Measurements from ENCODE around the gene MTIF2.
A peak's percentile ranks its signal among the peaks of the same experiment; 100 is the strongest.
"Not testable (repeated sequence)": the region's sequence is repeated elsewhere in the genome, so short reads cannot be mapped to it uniquely, and the experiment has no call there.

The MTIF2 gene, protein sequence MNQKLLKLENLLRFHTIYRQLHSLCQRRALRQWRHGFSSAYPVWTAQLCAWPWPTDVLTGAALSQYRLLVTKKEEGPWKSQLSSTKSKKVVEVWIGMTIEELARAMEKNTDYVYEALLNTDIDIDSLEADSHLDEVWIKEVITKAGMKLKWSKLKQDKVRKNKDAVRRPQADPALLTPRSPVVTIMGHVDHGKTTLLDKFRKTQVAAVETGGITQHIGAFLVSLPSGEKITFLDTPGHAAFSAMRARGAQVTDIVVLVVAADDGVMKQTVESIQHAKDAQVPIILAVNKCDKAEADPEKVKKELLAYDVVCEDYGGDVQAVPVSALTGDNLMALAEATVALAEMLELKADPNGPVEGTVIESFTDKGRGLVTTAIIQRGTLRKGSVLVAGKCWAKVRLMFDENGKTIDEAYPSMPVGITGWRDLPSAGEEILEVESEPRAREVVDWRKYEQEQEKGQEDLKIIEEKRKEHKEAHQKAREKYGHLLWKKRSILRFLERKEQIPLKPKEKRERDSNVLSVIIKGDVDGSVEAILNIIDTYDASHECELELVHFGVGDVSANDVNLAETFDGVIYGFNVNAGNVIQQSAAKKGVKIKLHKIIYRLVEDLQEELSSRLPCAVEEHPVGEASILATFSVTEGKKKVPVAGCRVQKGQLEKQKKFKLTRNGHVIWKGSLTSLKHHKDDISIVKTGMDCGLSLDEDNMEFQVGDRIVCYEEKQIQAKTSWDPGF

DNA sequence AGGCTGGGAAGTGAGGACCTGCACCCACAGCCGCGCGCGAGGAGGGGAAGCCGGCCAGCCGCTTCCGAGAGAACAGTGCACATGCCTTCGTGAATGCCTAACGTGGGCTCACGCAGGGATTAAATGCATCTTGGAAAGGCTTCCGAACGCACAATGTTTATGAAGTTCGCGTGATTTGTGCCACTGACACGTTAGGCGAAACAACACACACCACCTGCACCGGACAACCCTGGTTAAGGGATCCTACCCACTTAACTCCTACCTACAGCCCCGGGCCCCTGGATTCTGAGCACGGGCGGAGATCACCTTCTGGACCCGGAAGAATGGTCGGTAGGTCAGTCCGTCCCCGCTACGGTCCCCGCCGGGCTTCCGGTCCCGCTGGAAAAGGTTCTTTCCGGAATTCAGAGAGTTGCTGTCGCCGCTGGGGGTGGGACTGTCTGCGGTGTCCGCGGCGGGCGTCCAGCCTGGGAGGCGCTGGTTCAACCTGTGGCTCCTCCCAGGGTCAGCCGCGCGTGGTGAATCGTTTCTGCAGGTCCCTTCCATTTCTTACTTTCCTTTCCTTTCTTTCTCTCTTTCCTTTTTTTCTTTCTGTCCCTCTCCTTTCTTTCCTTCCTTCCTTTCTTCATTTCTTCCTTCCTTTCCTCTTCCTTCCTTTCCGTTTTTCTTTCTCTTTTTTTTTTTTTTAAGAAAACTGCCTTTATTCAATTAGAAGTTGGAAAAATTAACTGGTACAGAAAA lies at the start of gene MTIF2:
Gene MTIF2, minus strand, starts transcription at position 325 of the 738 bp plus-strand sequence. CDS start 5,373 bp downstream, outside the sequence.
- DNase-seq: peak; percentile 95 to 96
- TF ChIP-seq GATA1 (IDR thresholded peaks at IDR 0.05; ENCODE audit: low read depth, low read length) (no peak), POLR2A (IDR thresholded peaks at IDR 0.05; ENCODE audit: low read length) (peak; percentile 89)

DNA sequence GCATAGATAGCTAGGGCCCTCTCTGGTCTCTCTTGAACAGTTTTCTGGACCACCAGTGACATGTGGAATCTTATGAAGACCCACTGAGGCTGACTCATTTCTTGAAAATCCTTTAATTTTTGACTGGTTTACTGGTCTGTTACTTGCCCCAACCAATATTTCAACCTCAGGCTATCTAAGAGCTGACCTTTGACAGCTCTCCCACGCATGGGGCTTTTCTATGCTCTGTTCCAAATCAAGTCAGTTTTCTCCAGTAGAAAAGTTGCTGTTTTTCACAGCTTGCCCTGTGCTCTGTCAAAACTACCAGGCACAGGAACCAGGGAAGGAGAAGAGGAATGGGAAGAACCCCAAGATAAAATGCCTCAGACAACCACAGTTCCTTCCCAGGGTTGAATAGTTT lies 46.0 kb upstream of the MTIF2 start:
- DNase-seq: no peak
- TF ChIP-seq POLR2A (IDR thresholded peaks at IDR 0.05; ENCODE audit: low read length) (no peak), GATA1 (IDR thresholded peaks at IDR 0.05; ENCODE audit: low read depth, low read length) (no peak)

DNA sequence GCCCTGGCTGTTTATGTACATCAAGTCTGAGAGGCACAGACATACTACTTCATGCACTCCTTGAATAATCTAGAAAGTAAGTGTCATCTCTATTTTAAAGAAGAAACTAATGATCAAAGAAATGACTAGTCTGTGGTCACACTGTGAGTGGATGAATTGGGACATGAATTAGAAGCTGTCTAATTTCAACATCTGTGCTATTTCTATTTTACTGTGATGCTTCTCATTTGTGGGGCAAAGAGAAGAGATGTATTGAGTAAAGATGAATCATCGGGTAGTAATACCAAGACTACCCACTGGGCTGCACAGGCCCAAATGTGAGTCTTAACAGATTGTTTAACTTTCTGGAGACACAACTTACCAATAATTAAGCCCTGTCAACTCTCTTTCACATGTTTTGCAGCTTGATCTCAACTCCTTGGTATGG lies 42.4 kb upstream of the MTIF2 start:
- peak; percentile 4 to 12 for DNase-seq
- TF ChIP-seq GATA1 (IDR thresholded peaks at IDR 0.05; ENCODE audit: low read depth, low read length) (no peak), POLR2A (IDR thresholded peaks at IDR 0.05; ENCODE audit: low read length) (no peak)

DNA sequence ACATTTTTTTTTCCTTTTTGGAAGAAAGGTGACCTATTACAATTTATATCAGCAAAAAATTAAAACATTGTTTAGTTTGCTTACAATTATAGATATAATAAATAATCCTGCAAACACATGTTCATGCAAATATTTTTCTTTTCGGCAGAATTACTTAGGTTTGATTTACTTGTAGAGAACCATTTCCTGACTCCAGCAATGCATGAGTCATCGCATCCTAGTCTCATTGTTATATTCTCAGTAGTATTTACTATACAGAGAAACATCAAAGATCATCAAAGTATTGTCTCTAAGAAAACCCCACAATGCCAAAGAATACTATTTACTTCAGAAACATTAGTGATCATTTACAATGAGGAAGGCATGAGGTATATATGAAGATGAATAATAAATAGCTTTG lies 40.4 kb upstream of the MTIF2 start:
- no peak for DNase-seq
- no peak for TF ChIP-seq GATA1 (IDR thresholded peaks at IDR 0.05; ENCODE audit: low read depth, low read length)
- TF ChIP-seq POLR2A (IDR thresholded peaks at IDR 0.05; ENCODE audit: low read length): no peak

DNA sequence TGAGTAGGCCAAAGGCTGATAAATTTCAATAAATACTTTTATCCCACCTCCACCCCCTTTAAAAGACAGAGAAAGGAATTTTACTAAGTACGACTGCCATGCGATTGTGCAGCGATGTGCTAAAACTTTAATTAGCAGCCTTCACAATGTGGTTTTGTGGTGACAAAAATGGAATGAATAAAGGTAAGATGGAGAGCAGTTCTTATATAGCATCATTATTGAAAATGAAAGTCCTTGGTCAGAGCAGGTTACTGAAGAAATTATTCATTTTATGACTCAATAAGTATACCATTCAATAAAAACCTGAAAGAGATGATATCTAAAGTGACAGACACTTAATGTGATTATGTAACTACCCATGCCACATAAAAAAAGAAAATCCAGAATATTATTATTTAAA lies 33.2 kb upstream of the MTIF2 start:
- no peak for TF ChIP-seq GATA1 (IDR thresholded peaks at IDR 0.05; ENCODE audit: low read depth, low read length)
- TF ChIP-seq POLR2A (IDR thresholded peaks at IDR 0.05; ENCODE audit: low read length): no peak
- no peak for DNase-seq

DNA sequence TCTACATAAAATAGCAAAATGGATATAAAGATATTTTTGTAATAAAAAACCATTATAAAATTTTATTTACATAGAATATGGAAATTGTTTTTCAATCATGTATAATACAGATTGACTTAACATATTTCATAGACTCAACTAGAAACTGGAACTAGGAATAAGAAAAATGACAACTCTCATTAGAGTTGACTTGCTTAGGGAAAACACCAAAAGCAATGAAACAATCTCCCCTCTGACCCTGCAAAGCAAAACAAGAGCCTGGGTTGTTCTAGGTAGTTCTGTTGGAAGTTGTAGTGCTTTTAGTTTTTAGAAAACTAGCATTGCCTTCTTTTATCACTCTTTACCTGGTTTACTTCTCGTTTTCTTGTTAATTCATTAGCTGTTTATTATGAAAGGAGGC lies 32.2 kb upstream of the MTIF2 start:
- no peak for DNase-seq
- TF ChIP-seq POLR2A (IDR thresholded peaks at IDR 0.05; ENCODE audit: low read length): no peak
- no peak for TF ChIP-seq GATA1 (IDR thresholded peaks at IDR 0.05; ENCODE audit: low read depth, low read length)

DNA sequence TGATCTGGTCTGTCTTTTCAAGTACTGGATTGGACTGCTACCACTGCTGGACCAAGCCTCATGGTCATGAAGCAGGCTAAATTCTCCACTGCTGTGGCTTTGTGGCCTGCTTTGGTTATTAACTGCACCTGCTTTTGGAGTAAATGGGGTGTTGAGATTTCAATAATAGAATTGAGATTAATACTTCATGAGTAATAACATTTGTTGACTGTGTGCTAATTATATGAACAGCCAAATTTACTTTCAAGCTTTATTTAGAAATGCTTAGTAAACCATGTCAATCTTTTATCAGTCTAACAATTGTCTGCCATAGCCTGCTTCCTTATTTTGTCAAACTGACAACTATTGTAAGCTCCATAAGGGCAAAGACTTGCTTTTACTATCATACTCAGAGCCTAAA lies 27.4 kb upstream of the MTIF2 start:
- no peak for TF ChIP-seq POLR2A (IDR thresholded peaks at IDR 0.05; ENCODE audit: low read length)
- DNase-seq: no peak

DNA sequence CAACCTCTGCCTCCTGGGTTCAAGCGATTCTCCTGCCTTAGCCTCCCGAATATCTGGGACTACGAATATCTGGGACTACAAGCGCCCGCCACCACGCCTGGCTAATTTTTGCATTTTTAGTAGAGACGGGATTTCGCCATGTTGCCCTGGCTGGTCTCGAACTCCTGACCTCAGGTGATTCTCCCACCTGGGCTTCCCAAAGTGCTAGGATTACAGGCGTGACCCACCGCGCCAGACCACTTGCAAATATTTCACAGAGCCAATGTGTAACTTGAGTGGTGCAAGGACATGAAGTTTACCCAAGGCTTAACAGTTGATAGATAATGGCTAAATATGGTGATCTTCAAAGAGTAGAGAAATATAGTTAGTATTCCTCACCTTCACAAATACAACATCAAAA lies 14.1 kb upstream of the MTIF2 start:
- TF ChIP-seq GATA1 (IDR thresholded peaks at IDR 0.05; ENCODE audit: low read depth, low read length) (no peak), POLR2A (IDR thresholded peaks at IDR 0.05; ENCODE audit: low read length) (no peak)
- peak in 1 of 2 experiments; percentile 11 for DNase-seq

DNA sequence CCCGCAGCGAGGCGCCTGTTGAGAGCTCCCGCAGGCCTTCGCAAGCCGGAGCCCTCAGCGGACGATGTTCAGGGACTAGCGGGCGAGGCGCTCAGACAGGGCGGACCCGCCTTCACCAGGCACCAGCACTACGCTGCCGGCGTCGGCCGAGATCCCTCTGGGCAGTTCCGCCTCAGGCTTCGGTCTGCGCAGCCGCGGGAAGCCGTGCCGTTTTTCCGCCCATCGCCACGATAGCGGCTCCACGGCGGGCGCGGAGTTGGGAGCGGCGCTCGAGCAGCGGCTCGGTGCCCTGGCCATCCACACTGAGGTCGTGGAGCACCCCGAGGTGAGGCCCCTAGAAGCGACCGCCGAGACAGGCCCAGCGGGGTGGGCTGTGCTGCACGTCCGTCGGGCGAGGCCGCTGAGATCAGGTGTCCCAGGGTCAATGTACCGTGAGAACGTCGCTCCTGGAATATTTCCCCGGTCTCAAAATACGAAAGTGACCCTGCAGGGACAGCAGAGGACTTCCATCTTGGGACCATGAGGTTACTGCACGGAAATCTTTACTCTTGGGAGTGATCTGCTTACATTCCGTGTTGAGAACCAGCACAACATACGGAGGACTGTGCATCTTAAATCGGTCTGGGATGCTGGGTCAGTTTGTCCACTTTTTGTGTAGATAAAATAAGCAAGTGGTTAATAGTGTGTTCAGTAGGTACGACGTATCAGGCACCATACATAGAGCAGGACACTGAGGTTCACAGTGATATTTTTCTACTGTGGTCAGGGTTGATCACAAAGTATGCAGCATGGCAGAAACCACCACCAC lies 13.3 kb upstream of the MTIF2 start:
- peak; percentile 92 to 94 for DNase-seq
- peak; percentile 95 for TF ChIP-seq POLR2A (IDR thresholded peaks at IDR 0.05; ENCODE audit: low read length)
- no peak for TF ChIP-seq GATA1 (IDR thresholded peaks at IDR 0.05; ENCODE audit: low read depth, low read length)

DNA sequence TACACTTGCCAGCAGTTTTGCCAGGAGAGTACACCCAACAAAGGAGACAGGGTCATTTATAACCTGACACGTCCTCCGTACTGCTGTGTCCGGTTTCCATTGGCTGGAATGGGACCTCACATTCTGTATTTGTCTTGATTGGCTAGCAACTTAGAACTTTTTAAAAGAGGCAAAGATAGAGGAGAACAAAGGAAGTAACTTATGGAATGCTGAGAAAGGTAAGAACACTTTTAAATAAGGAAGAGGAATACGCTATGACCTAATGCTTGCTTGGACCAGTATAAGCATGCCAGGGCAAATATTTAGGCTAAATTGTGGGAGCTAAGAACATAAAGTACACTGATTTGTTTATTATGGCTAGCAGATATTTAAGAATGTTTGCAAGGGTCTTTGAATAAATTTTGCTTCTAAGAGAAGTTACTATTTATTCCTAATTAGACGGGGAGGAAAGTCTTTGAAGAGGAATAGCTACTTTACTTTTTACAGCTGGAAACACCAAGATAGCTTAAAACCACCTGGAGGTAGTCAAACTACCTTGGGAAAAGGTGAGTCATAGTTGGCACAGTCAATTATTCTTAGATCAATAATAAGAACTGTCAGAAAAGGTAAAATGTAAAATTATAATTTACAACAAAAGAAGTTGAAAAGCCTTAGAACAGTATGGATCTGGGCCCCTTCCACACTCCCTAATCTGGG lies 12.0 kb upstream of the MTIF2 start:
- DNase-seq: not testable (repeated sequence)

DNA sequence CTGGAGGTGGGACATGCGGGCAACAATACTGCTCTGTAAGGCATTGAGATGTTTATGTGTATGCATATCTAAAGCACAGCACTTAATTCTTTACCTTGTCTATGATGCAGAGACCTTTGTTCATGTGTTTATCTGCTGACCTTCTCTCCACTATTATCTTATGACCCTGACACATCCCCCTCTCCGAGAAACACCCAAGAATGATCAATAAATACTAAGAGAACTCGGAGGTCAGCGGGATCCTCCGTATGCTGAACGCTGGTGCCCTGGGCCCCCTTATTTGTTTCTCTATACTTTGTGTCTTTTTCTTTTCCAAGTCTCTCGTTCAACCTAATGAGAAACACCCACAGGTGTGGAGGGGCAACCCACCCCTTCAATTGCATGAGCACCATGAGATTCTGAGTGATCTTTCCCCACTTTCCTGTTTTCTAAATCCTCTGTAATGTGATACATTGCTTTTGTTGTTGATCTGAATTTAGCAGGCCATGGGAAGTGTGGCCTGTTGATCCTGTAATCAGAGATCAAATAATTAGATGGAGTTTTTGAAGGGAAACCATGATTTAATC lies 10.9 kb upstream of the MTIF2 start:
- not testable (repeated sequence) for DNase-seq

DNA sequence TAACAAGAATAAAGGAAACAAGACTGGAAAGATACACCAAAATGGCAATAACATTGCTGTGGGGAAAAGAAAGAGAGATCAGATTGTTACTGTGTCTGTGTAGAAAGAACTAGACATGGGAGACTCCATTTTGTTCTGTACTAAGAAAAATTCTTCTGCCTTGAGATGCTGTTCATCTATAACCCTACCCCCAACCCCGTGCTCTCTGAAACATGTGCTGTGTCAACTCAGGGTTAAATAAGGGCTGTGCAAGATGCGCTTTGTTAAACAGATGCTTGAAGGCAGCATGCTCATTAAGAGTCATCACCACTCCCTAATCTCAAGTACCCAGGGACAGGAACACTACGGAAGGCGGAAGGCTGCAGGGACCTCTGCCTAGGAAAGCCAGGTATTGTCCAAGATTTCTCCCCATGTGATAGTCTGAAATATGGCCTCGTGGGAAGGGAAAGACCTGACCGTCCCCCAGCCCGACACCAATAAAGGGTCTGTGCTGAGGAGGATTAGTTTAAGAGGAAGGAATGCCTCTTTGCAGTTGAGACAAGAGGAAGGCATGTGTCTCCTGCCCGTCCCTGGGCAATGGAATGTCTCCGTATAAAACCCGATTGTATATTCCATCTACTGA lies 10.3 kb upstream of the MTIF2 start:
- DNase-seq: not testable (repeated sequence)

DNA sequence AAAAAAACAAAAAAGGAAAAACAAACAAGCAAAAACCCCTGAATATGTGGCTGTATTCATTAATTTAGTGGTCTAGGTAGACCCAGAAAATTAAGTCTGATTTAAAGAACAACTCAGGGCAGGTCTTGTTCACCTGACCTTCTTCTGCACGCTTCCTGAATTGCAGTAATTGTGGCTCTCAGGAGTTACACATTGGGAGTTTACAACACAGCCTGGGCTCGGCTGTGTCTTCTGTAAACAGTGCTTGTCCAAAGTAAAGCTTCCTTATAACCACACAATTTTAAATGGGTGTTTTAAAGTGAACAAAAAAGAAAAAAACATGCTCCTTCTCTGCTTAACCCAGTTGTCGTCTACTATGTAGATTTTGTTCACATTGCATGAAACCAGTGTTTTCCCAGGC lies 8.3 kb upstream of the MTIF2 start:
- TF ChIP-seq GATA1 (IDR thresholded peaks at IDR 0.05; ENCODE audit: low read depth, low read length): no peak
- no peak for TF ChIP-seq POLR2A (IDR thresholded peaks at IDR 0.05; ENCODE audit: low read length)

DNA sequence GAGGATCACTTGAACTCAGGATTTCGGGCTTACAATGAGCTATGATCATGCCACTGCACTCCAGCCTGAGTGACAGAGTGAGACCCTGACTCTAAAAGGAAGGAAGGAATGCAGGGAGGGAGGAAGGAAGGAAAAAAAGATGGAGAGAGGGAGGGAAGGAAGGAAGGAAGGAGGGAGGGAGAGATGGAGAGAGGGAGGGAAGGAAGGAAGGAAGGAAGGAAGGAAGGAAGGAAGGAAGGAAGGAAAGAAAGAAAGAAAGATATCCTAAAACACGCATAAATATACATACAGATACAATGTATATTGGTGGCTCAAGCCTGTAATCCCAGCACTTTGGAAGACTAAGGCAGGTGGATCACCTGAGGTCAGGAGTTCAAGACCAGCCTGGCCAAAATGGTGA lies 5.3 kb upstream of the MTIF2 start:
- DNase-seq: not testable (repeated sequence)

More for the DNA sequence above, 8.3 kb upstream of the MTIF2 start:
- DNase-seq: no peak

All from erythroblast (primary cell).